Left forelimb (tissue), 1 donor: ENCODE data around the gene CHAMP1.
"Not testable (repeated sequence)": the region's sequence is repeated elsewhere in the genome, so short reads cannot be mapped to it uniquely, and the experiment has no call there.

Source experiments
- DNase-seq: peaks from one replicate; pipeline ENCODE4 v3.0.0-alpha.2; 2018; ENCODE audit warnings: low spot score

CHAMP1 gene

GRCh38 chr13:114334305-114335053 lies 20.2 kb downstream of the CHAMP1 start:
- no peak for DNase-seq

GRCh38 chr13:114336457-114336856 lies 22.2 kb downstream of the CHAMP1 start:
- not testable (repeated sequence) for DNase-seq

DNA sequence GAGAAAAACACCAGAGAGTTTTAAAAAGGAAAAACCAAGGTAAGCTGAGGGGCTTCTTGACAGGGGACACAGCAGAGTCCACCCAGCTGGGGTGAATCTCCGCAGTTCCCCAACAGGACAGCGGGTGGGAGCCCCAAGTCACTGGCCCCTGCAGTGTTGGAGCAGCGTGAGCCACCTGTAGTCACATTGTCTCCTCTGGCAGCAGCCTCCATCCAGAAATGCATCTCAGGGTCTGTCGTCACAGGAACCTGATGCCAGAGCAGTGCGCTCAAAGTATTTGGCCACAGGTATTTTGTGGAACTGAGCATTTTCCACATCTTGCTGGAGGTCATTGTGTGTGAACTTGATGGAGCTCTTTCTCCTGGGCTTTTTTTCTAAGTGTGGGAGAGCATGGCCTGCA lies 24.7 kb downstream of the CHAMP1 start:
- DNase-seq: no peak

- DNase-seq: no peak
Observed at GRCh38 chr13:114339857-114340534, 25.7 kb downstream of the CHAMP1 start.

DNA sequence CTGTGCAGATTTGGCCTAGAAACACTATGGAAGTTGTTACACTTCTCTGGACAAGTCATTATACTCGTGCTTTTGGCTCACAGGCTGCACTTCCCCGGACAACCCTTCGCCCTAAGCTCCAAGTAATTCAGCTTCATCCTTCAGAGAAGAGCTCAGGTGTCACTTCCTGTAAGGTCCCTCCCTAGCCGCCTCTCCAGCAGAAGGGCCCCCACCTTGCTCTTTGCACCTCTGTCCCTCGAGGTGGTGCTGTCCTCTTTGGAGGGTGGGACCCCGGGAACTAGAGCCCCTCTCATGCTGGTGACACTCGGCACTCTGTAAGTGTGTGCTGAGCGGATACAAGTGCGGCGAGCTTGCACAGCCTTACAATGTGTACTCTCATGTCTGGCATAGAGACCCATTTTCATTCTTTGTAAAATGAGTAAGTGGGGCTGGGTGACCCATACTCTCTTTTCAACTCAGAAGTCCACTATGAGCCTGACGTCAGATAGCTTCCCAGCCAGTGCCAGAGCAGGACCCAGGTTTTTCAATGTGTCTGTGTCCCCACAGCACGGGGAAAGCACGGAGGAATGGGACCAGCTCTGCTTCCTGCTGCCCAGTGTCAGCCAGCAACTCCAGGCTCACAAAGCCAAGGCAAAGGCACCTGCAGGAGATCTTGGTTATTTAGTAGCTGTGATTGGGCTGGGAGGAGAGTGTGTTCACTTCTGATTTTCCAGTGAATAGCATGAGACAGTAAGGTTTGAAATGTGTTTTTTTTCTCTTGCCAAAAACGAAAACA lies 26.9 kb downstream of the CHAMP1 start:
- no peak for DNase-seq

GRCh38 chr13:114347256-114347655 lies 33.0 kb downstream of the CHAMP1 start:
- DNase-seq: not testable (repeated sequence)

- DNase-seq: not testable (repeated sequence)
Observed at GRCh38 chr13:114352763-114353162, 38.5 kb downstream of the CHAMP1 start.

DNA sequence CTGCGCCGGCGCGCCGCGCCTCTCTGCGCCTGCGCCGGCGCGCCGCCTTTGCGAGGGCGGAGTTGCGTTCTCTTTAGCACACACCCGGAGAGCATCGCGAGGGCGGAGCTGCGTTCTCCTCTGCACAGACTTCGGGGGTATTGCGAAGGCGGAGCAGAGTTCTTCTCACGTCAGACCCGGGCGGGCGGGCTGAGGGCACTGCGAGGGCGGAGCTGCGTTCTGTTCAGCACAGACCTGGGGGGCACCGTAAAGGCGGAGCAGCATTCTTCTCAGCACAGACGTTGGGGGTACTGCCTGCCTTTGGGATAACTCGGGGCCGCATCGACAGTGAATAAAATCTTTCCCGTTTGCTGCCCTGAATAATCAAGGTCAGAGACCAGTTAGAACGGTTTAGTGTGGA lies 39.1 kb downstream of the CHAMP1 start:
- not testable (repeated sequence) for DNase-seq
